Hematopoietic multipotent progenitor cell treated with erythropoietin and hydrocortisone succinate and interleukin-3 and kit ligand, for 4 days (in vitro differentiated cells): ENCODE measurements around the gene KCNQ2.

Experiments
- DNase-seq: peaks from one replicate; pipeline ENCODE4 v3.0.0-alpha.2; 2015

The KCNQ2 gene

DNA sequence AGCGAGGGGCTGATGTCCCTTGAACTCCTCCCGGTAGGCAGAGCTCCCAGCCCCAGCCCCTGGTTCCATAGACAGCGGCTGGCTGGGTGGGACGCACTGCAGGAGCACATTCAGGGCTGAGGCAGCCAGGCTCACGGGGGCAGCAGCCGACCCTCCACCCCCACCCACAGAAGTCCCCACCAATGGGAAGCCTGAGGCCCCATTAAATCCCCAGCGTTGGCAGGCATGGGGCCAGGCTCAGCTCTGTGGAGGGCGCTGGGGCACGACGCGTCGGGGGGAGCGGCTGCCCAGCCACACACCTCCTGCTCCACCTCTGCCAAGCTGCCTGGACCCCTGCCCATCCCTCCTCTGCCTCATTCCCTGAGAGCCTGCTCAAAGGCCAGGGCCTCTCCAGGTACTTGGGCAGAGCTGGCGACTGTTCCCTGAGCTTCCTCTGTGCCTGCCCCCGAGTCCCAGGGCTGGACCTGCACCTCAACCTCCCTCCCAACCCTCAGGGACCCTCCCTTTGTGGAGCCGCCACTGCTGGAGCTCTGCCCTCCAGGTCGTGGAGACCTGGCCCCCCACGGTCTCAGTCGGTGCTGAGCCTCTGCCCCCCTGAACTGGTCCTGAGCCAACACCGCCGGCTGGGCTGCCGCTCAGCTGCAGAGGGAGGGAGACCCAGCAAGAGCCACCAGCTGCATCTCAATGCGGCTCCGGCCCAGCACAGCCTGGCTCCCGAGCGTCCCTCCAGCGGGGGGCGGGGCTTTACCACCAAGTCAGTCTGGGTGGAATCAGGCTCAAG lies 120.5 kb downstream of the KCNQ2 start:
- DNase-seq, result no peak

DNA sequence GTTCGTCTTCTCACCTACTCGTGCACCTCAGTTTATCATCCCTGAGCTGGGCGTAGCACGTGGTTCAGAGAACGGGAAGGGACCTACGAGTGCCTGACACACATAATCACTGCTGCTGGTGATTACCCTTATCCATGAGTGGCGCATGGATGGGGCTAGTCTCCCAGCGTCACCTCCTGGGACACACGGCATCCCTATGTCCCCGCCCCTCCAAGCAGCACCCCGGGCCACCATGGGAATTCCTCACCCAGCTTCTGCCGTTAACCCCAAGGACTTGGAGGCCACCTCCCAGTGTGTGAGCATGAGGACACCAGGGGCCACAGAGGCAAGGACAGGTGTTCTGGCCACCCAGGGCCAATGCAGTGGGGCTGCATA lies 121.1 kb downstream of the KCNQ2 start:
- no peak for DNase-seq

- no peak for DNase-seq
These were observed 121.7 kb downstream of the KCNQ2 start for GRCh38 chr20:63350597-63351325.
